ENCODE results near the gene FSCN2.
"Not testable (repeated sequence)": the region's sequence is repeated elsewhere in the genome, so short reads cannot be mapped to it uniquely, and the experiment has no call there.

Gene FSCN2

GRCh38 chr17:81577278-81578000, 49.3 kb downstream of the FSCN2 start:
- DNase-seq (ENCODE audit: low spot score): peak; percentile 25

- peak; percentile 47 for DNase-seq (ENCODE audit: low spot score)
Observed at GRCh38 chr17:81578038-81578441, 49.9 kb downstream of the FSCN2 start.

- DNase-seq (ENCODE audit: low spot score): peak; percentile 28
Observed at GRCh38 chr17:81578561-81579225, 50.5 kb downstream of the FSCN2 start.

- DNase-seq (ENCODE audit: low spot score): no peak
Observed at GRCh38 chr17:81579298-81579697, 51.1 kb downstream of the FSCN2 start.

- DNase-seq (ENCODE audit: low spot score): peak; percentile 50
Observed at GRCh38 chr17:81579821-81580321, 51.7 kb downstream of the FSCN2 start.

GRCh38 chr17:81580481-81580880, 52.3 kb downstream of the FSCN2 start:
- no peak for DNase-seq (ENCODE audit: low spot score)

GRCh38 chr17:81581758-81582157, 53.6 kb downstream of the FSCN2 start:
- DNase-seq (ENCODE audit: low spot score): no peak

GRCh38 chr17:81582341-81582740, 54.2 kb downstream of the FSCN2 start:
- peak; percentile 68 for DNase-seq (ENCODE audit: low spot score)

GRCh38 chr17:81582749-81583148, 54.6 kb downstream of the FSCN2 start:
- DNase-seq (ENCODE audit: low spot score): no peak

- no peak for DNase-seq (ENCODE audit: low spot score)
Observed at GRCh38 chr17:81583589-81584342, 55.6 kb downstream of the FSCN2 start.

- not testable (repeated sequence) for DNase-seq (ENCODE audit: low spot score)
Observed at GRCh38 chr17:81584771-81585170, 56.6 kb downstream of the FSCN2 start.

GRCh38 chr17:81586096-81586495, 57.9 kb downstream of the FSCN2 start:
- no peak for DNase-seq (ENCODE audit: low spot score)

Data from kidney tubule cell (primary cell).